Omental fat pad (tissue), 4 donors: Measurements from ENCODE around the gene GLIS1. TPM values are rescaled to one million over a fixed set of nuclear protein-coding genes. Genes with fewer than 3 reads are reported as not detected.

Experiments
- ATAC-seq: fragments of 150-250 bp; one replicate; pipeline ENCODE4 v1.9.1; 2016; ENCODE audit warnings: mild to moderate bottlenecking, moderate library complexity; ENCODE audit not compliant: low FRiP score
- DNase-seq: peaks from one replicate; pipeline ENCODE4 v3.0.0-alpha.2; 2019; ENCODE audit warnings: low spot score
- CTCF ChIP-seq, 3 donors: fragments of 450-650 bp; IDR thresholded peaks; one replicate each; pipeline ENCODE4 v1.5.1; 2016 to 2017; ENCODE audit warnings: antibody characterized with exemption in 3 of 3, mild to moderate bottlenecking in 3 of 3, moderate library complexity in 2 of 3
- total RNA-seq, 4 donors: library from RNA; depleted of rRNA; stranded (reverse); fragments of >200 nt; gene quantifications; one replicate each; pipeline ENCODE4 v1.1.0, GENCODE V29; 2016

The GLIS1 gene
- total RNA-seq, 4 donors from 2014 or later, result 0.19 to 1.4 (median 0.75) TPM

- ATAC-seq (no peak), DNase-seq (no peak)
- no peak for TF ChIP-seq CTCF (IDR thresholded peaks at IDR 0.05)
Observed at GRCh38 chr1:53633073-53633704, 105.8 kb downstream of the GLIS1 start.

- peak; percentile 25 for ATAC-seq
- no peak for DNase-seq
Observed at GRCh38 chr1:53631622-53632310, 107.2 kb downstream of the GLIS1 start.

GRCh38 chr1:53629101-53629691 lies 109.8 kb downstream of the GLIS1 start:
- ATAC-seq (no peak), DNase-seq (no peak)
- no peak for TF ChIP-seq CTCF (IDR thresholded peaks at IDR 0.05)

More at GRCh38 chr1:53631622-53632310, 107.2 kb downstream of the GLIS1 start:
- no peak for TF ChIP-seq CTCF (IDR thresholded peaks at IDR 0.05)

- DNase-seq, result no peak
- ATAC-seq, result no peak
- no peak for TF ChIP-seq CTCF (IDR thresholded peaks at IDR 0.05)
Observed at GRCh38 chr1:53628286-53628955, 110.5 kb downstream of the GLIS1 start.

GRCh38 chr1:53627666-53628065 lies 111.3 kb downstream of the GLIS1 start:
- DNase-seq, result no peak
- ATAC-seq, result no peak
- no peak for TF ChIP-seq CTCF (IDR thresholded peaks at IDR 0.05)

GRCh38 chr1:53627031-53627430 lies 111.9 kb downstream of the GLIS1 start:
- ATAC-seq (no peak), DNase-seq (no peak)
- no peak for TF ChIP-seq CTCF (IDR thresholded peaks at IDR 0.05)
